ENCODE results near the gene RHBDD1.

DNA sequence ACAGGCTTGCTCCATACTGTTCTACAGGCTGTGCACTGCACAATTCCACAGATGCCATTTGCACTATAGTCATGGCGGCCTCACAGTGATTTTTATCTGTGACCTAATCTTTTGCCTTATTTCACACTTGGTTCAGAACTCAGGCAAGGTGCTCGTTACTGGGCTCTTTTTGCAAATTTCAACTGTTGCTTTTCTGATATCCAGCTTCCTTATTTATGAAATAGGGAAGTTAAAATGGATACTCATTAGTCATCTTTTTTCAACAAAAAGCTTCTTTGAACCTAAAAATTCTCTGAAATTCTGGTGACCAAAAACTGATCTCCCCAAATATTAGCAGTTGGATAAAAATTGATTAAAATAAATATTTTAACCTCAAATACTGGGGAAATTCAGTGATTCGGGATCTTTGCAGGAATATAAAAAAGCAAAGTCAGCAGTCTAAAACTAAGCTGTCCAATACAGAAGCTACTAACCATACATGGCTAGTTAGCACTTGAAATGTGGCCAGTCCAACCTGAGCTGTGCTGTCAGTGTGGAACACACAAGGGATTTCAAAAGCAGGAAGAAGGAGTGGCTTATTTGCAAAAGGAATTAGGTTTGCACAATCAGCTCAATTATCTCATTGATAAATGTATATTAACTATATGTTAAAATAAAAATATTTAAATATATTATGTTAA lies 193.7 kb downstream of the RHBDD1 start:
- TF ChIP-seq, protein P1, sequence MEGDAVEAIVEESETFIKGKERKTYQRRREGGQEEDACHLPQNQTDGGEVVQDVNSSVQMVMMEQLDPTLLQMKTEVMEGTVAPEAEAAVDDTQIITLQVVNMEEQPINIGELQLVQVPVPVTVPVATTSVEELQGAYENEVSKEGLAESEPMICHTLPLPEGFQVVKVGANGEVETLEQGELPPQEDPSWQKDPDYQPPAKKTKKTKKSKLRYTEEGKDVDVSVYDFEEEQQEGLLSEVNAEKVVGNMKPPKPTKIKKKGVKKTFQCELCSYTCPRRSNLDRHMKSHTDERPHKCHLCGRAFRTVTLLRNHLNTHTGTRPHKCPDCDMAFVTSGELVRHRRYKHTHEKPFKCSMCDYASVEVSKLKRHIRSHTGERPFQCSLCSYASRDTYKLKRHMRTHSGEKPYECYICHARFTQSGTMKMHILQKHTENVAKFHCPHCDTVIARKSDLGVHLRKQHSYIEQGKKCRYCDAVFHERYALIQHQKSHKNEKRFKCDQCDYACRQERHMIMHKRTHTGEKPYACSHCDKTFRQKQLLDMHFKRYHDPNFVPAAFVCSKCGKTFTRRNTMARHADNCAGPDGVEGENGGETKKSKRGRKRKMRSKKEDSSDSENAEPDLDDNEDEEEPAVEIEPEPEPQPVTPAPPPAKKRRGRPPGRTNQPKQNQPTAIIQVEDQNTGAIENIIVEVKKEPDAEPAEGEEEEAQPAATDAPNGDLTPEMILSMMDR (IDR thresholded peaks at IDR 0.05; ENCODE audit: extremely low read depth in 1 of 2, insufficient read depth in 1 of 2, low read depth in 1 of 2, low read length in 2 of 2): no peak
- TF ChIP-seq MYC (IDR thresholded peaks at IDR 0.05; ENCODE audit: low read depth, low read length) (no peak), POLR2AphosphoS5 (IDR thresholded peaks at IDR 0.05; ENCODE audit: insufficient read depth, low read depth, low read length) (no peak), POLR2A (IDR thresholded peaks at IDR 0.05; ENCODE audit: low read depth, low read length) (no peak), EZH2 (IDR thresholded peaks at IDR 0.05; ENCODE audit: borderline replicate concordance, low read depth, low read length, severe bottlenecking) (no peak), GATA2 (IDR thresholded peaks at IDR 0.05; ENCODE audit: insufficient read depth, insufficient read length, low read depth, low read length) (no peak)
- TF ChIP-seq, protein P2, sequence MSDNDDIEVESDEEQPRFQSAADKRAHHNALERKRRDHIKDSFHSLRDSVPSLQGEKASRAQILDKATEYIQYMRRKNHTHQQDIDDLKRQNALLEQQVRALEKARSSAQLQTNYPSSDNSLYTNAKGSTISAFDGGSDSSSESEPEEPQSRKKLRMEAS (IDR thresholded peaks at IDR 0.05; ENCODE audit: insufficient read depth, insufficient read length): no peak
